Duodenal mucosa (tissue), 2 donors: Measurements from ENCODE around the gene TNNT2.

Source experiments
- H3K27ac ChIP-seq: one replicate; pipeline ENCODE4 v1.7.0; 2013; ENCODE audit warnings: low read depth, low read length
- H3K27me3 ChIP-seq, 2 donors: one replicate each; pipeline ENCODE4 v1.7.0; 2013; ENCODE audit warnings: low read length in 2 of 2, control low read depth in 1 of 2; ENCODE audit not compliant: insufficient read depth in 2 of 2, control insufficient read depth in 1 of 2
- H3K36me3 ChIP-seq, 2 donors: one replicate each; pipeline ENCODE4 v1.7.0; 2013; ENCODE audit warnings: low read length in 2 of 2, control low read depth in 1 of 2; ENCODE audit not compliant: insufficient read depth in 2 of 2, control insufficient read depth in 1 of 2
- H3K4me1 ChIP-seq, 2 donors: one replicate each; pipeline ENCODE4 v1.7.0; 2013; ENCODE audit warnings: low read length in 2 of 2, control low read depth in 1 of 2; ENCODE audit not compliant: insufficient read depth in 2 of 2, control insufficient read depth in 1 of 2
- H3K4me3 ChIP-seq, 2 donors: one replicate each; pipeline ENCODE4 v1.7.0; 2013; ENCODE audit warnings: low read length in 2 of 2, low read depth in 1 of 2
- H3K9ac ChIP-seq, 2 donors: one replicate each; pipeline ENCODE4 v1.7.0; 2013; ENCODE audit warnings: low read length in 2 of 2, low read depth in 1 of 2
- H3K9me3 ChIP-seq, 2 donors: one replicate each; pipeline ENCODE4 v1.7.0; 2013; ENCODE audit warnings: low read length in 2 of 2, control low read depth in 1 of 2; ENCODE audit not compliant: control insufficient read depth in 1 of 2

Gene TNNT2

GRCh38 chr1:201350884-201351283 lies 26.6 kb downstream of the TNNT2 start:
- no peaks in the 10 kb centered on the region for H3K9me3 ChIP-seq
- no peaks in the 10 kb centered on the region for H3K4me1 ChIP-seq
- no peaks in the 10 kb centered on the region for H3K36me3 ChIP-seq
- H3K4me3 ChIP-seq: no peak overlapping the region
- H3K9ac ChIP-seq: no peak overlapping the region
- no peak overlapping the region for H3K27ac ChIP-seq
- peaks cover 4 to 15% of the 10 kb centered on the region in 2 donors for H3K27me3 ChIP-seq

- Histone ChIP-seq H3K36me3 (no peaks in the 10 kb centered on the region), H3K27me3 (peaks cover 4 to 15% of the 10 kb centered on the region in 2 donors), H3K4me1 (no peaks in the 10 kb centered on the region), H3K27ac (no peak overlapping the region), H3K9ac (no peak overlapping the region), H3K4me3 (no peak overlapping the region), H3K9me3 (no peaks in the 10 kb centered on the region)
Observed at GRCh38 chr1:201350361-201350725, 27.1 kb downstream of the TNNT2 start.

- Histone ChIP-seq H3K4me1 (no peaks in the 10 kb centered on the region), H3K4me3 (no peak overlapping the region), H3K27me3 (peaks cover 4 to 15% of the 10 kb centered on the region in 2 donors), H3K27ac (no peak overlapping the region), H3K9ac (no peak overlapping the region), H3K9me3 (no peaks in the 10 kb centered on the region), H3K36me3 (no peaks in the 10 kb centered on the region)
Observed at GRCh38 chr1:201349092-201349491, 28.4 kb downstream of the TNNT2 start.

- Histone ChIP-seq H3K9me3 (no peaks in the 10 kb centered on the region), H3K36me3 (no peaks in the 10 kb centered on the region), H3K4me3 (no peak overlapping the region), H3K27me3 (peaks cover 4 to 11% of the 10 kb centered on the region in 2 donors), H3K9ac (no peak overlapping the region), H3K27ac (no peak overlapping the region), H3K4me1 (no peaks in the 10 kb centered on the region)
Observed at GRCh38 chr1:201348211-201348566, 29.3 kb downstream of the TNNT2 start.

- peaks cover 7 to 9% of the 10 kb centered on the region in 2 donors for H3K27me3 ChIP-seq
- H3K4me1 ChIP-seq: no peaks in the 10 kb centered on the region
- no peaks in the 10 kb centered on the region for H3K9me3 ChIP-seq
- no peak overlapping the region for H3K4me3 ChIP-seq
- H3K27ac ChIP-seq: no peak overlapping the region
- no peak overlapping the region for H3K9ac ChIP-seq
- H3K36me3 ChIP-seq: no peaks in the 10 kb centered on the region
Observed at GRCh38 chr1:201347498-201348210, 29.8 kb downstream of the TNNT2 start.

GRCh38 chr1:201346987-201347386 lies 30.5 kb downstream of the TNNT2 start:
- Histone ChIP-seq H3K36me3 (no peaks in the 10 kb centered on the region), H3K27ac (no peak overlapping the region), H3K4me1 (no peaks in the 10 kb centered on the region), H3K9me3 (no peaks in the 10 kb centered on the region), H3K4me3 (no peak overlapping the region), H3K9ac (no peak overlapping the region), H3K27me3 (peaks cover 7 to 9% of the 10 kb centered on the region in 2 donors)

- H3K4me1 ChIP-seq: no peaks in the 10 kb centered on the region
- no peaks in the 10 kb centered on the region for H3K36me3 ChIP-seq
- H3K9ac ChIP-seq: no peak overlapping the region
- H3K4me3 ChIP-seq: no peak overlapping the region
- no peak overlapping the region for H3K27ac ChIP-seq
- H3K9me3 ChIP-seq: no peaks in the 10 kb centered on the region
- H3K27me3 ChIP-seq: peaks cover 7 to 9% of the 10 kb centered on the region in 2 donors
Observed at GRCh38 chr1:201346337-201346939, 31.0 kb downstream of the TNNT2 start.

GRCh38 chr1:201345081-201345355 lies 32.5 kb downstream of the TNNT2 start:
- Histone ChIP-seq H3K27ac (no peak overlapping the region), H3K4me1 (no peaks in the 10 kb centered on the region), H3K36me3 (no peaks in the 10 kb centered on the region), H3K9me3 (no peaks in the 10 kb centered on the region), H3K9ac (no peak overlapping the region), H3K4me3 (no peak overlapping the region), H3K27me3 (peaks cover 7 to 9% of the 10 kb centered on the region in 2 donors)

GRCh38 chr1:201344206-201345080 lies 33.0 kb downstream of the TNNT2 start:
- Histone ChIP-seq H3K4me1 (no peaks in the 10 kb centered on the region), H3K4me3 (no peak overlapping the region), H3K27ac (no peak overlapping the region), H3K9me3 (no peaks in the 10 kb centered on the region), H3K9ac (no peak overlapping the region), H3K36me3 (no peaks in the 10 kb centered on the region), H3K27me3 (peaks cover 7 to 8% of the 10 kb centered on the region in 2 donors)

GRCh38 chr1:201341377-201341776 lies 36.1 kb downstream of the TNNT2 start:
- Histone ChIP-seq H3K36me3 (no peaks in the 10 kb centered on the region), H3K4me1 (no peaks in the 10 kb centered on the region), H3K9ac (no peak overlapping the region), H3K27ac (no peak overlapping the region), H3K9me3 (no peaks in the 10 kb centered on the region), H3K4me3 (no peak overlapping the region), H3K27me3 (peaks cover 0 to 5% of the 10 kb centered on the region in 2 donors)
